UCSD-AML1 (cell line): ENCODE results near the gene PIP5K1B.

Experiments used
- DNase-seq: peaks from one replicate; lab custom pipeline; 2025; ENCODE audit not compliant: unreplicated experiment; lab: John Stamatoyannopoulos, UW

The PIP5K1B gene

DNA sequence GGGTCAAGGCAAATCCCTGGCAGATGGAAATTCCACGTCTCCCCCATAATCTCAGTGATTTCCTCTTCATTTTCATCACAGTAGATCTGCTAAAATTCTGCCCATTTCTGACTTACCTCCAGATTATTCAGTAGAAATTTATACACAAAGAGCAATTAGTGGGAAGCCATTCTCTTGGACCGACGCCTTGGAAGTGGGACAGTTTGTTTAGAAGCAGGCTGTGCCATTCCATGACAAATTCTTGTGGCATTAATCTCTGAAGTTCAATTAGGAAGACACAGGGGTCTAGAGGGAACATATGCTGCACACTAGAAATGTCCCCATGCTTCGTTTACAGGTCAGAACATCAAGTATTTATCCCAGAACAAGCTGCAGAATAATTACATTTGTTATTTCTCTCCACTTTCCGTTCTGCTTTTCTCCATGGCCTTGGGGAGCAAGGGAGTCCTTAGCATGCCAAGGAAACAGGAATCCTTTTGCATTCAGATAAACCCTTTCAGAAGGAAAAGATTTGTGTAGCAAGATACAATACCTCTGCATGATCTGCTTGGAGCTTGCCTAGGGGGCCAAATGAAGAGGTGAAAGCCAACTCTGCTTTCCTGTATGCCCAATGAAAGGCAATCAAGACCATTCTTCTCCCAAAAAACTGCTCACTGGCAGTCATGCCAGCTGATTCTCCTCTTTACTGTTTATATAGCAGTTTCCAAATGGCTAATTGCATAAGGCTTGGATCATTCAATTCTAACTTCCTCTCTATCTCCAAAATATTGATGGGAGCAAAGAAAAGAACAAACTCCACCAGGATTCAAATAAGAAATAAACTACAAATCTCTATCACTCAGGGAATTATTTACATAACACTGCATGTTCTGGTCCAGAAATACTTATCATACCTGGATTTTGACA is 311.4 kb downstream of the PIP5K1B start:
- DNase-seq = no peak

DNA sequence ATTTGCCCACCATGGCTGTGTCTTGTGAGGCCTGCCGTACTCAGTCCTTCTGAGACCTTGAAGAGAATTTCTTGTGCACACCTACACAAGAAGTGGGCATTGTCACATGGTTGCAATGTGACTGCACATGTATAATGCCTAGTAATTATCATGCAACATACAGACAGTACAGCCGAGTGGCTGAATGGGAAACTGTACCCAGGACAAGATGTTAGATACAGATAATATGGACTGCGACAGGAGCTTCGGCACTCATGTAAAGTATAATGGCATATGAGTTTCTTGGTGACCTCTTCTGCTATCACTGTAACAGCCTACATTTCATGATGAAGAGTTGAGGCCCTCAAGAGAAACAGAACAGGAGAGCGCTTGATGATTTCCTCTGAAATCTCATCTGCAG is 313.7 kb downstream of the PIP5K1B start:
- DNase-seq = no peak

GRCh38 chr9:69019808-69020207 is 314.8 kb downstream of the PIP5K1B start:
- DNase-seq = no peak

DNA sequence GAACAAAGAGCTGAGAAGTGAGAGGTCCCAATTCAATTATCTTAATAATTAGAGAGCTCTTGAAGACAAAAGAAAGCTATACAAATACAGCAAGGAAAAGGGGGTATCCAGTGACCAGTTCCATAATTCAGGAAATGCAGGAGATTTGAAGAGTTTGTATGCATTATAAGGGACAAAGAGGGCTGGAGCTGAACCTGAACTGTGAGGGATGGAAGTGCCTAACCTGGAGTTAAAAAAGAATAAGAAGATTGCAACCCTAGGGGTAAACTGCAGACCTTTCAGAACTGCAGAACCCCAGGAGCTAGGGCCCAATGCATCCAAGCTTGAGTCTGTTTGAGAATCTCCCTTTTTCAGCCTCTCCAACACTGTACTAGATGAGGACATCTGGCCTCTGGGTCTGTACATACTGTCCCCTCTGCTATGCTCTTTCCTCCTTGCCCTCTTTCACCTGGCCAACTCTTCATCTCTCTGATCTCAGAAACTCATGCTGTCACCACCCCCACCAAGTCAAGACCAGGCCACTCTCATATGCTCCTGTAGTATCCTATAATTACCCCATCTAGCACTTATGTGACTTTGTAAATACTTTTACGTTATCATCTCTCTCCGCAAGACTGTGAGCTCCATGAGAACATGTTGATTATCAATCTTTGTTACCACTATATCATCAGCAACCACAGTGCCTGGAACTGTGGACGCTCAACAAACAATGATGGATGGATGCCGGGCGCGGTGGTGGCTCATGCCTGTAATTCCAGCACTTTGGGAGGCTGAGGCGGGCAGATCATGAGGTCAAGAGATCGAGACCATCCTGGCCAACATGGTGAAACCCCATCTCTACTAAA is 315.5 kb downstream of the PIP5K1B start:
- no peak for DNase-seq

GRCh38 chr9:69023650-69024049 is 318.6 kb downstream of the PIP5K1B start:
- DNase-seq = no peak

GRCh38 chr9:69027355-69028097 is 322.5 kb downstream of the PIP5K1B start:
- DNase-seq = no peak

DNA sequence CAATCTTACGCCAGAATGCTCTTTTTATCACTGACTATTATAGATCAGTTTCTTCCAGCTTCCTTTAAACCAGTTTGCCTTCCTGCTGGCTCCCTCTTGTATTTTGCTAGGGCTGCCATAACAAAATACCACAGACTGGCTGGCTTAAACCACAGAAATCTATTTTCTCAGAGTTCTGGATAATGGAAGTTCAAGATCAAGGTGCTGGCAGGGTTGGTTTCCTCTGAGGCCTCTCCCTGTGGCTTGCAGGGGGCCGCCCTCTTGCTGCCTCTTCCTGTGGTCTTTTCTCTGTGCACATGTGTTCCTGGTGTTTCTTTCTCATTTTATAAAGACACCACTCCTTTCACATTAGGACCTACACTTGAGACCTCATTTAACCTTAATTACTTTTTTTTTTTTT is 323.7 kb downstream of the PIP5K1B start:
- DNase-seq = peak; percentile 77

GRCh38 chr9:69029535-69029934 is 324.5 kb downstream of the PIP5K1B start:
- DNase-seq = no peak

DNA sequence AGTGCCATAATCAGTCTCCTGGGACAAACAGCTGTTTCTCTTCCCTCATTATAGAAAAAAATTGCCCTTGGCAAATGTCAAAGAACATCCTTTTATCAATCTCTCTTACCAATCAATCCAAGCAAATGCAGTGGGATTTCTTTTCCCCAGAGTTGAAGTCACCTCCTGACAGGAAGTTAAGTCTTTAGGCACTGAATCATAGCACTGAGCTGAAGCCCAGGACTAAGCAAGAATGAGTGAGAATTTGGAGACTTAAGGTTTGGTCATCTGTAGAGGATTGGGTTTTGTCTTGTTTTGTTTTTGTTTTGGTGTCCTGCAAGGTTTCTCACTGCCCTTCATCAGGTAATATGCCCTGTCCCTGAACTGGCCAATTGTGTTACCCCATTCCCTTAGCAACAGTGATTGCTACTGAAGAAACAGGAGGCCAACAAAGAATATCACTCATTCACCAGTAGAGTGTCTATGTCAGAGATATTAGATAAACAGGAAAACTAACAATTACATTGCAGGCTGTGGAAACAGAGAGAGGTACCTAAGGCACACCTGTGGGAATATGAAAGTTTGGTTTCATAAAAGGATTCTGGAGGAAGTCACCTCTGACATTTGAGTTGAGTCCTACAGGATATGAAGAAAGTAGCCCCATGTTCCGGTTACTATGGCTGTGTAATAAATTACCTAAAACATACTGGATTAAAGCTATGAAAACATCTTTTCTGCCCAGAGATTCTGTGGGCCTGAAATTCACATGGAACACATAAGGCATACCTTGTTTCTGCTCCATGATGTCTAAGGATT is 326.0 kb downstream of the PIP5K1B start:
- DNase-seq = no peak

DNA sequence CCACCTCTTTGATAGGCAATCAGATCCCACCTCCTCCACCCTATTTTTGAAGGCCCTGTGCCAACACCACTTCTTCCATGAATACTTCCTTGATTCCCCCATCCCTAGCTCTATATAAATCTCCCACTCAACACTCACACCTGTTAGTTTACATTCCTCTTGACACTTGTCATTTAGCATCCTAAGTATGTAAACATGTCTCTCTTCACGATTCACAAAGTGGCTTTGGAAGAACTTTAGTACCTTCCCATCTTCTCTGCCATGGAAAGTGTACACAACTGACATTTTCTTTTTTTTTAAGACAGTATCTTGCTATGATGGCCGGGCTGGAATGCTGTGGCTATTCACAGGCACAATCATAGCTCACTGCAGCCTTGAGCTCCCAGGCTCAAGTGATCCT is 329.0 kb downstream of the PIP5K1B start:
- DNase-seq = no peak

DNA sequence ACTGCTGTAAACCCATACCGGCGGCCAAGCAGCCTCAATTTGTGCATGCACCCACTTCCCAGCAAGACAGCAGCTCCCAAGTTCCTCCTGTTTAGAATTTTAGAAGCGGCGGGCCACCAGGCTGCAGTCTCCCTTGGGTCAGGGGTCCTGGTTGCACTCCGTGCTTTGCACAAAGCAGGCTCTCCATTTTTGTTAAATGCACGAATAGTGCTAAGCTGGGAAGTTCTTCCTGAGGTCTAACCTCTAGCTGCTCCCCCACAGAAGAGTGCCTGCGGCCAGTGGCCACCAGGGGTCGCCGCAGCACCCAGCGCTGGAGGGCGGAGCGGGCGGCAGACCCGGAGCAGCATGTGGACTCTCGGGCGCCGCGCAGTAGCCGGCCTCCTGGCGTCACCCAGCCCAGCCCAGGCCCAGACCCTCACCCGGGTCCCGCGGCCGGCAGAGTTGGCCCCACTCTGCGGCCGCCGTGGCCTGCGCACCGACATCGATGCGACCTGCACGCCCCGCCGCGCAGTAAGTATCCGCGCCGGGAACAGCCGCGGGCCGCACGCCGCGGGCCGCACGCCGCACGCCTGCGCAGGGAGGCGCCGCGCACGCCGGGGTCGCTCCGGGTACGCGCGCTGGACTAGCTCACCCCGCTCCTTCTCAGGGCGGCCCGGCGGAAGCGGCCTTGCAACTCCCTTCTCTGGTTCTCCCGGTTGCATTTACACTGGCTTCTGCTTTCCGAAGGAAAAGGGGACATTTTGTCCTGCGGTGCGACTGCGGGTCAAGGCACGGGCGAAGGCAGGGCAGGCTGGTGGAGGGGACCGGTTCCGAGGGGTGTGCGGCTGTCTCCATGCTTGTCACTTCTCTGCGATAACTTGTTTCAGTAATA is 330.6 kb downstream of the PIP5K1B start, which contains the start of gene FXN:
Gene FXN, plus strand, starts transcription at position 315 of the 871 bp plus-strand sequence. Its CDS starts 31 bp downstream, at position 346.
- peak; percentile 88 for DNase-seq

DNA sequence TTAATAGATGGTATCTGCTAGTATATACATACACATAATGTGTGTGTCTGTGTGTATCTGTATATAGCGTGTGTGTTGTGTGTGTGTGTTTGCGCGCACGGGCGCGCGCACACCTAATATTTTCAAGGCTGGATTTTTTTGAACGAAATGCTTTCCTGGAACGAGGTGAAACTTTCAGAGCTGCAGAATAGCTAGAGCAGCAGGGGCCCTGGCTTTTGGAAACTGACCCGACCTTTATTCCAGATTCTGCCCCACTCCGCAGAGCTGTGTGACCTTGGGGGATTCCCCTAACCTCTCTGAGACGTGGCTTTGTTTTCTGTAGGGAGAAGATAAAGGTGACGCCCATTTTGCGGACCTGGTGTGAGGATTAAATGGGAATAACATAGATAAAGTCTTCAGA is 331.3 kb downstream of the PIP5K1B start:
- DNase-seq = no peak

DNA sequence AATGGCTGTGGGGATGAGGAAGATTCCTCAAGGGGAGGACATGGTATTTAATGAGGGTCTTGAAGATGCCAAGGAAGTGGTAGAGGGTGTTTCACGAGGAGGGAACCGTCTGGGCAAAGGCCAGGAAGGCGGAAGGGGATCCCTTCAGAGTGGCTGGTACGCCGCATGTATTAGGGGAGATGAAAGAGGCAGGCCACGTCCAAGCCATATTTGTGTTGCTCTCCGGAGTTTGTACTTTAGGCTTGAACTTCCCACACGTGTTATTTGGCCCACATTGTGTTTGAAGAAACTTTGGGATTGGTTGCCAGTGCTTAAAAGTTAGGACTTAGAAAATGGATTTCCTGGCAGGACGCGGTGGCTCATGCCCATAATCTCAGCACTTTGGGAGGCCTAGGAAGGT is 331.8 kb downstream of the PIP5K1B start:
- no peak for DNase-seq

- no peak for DNase-seq
These were observed 335.6 kb downstream of the PIP5K1B start for GRCh38 chr9:69040646-69041045.

DNA sequence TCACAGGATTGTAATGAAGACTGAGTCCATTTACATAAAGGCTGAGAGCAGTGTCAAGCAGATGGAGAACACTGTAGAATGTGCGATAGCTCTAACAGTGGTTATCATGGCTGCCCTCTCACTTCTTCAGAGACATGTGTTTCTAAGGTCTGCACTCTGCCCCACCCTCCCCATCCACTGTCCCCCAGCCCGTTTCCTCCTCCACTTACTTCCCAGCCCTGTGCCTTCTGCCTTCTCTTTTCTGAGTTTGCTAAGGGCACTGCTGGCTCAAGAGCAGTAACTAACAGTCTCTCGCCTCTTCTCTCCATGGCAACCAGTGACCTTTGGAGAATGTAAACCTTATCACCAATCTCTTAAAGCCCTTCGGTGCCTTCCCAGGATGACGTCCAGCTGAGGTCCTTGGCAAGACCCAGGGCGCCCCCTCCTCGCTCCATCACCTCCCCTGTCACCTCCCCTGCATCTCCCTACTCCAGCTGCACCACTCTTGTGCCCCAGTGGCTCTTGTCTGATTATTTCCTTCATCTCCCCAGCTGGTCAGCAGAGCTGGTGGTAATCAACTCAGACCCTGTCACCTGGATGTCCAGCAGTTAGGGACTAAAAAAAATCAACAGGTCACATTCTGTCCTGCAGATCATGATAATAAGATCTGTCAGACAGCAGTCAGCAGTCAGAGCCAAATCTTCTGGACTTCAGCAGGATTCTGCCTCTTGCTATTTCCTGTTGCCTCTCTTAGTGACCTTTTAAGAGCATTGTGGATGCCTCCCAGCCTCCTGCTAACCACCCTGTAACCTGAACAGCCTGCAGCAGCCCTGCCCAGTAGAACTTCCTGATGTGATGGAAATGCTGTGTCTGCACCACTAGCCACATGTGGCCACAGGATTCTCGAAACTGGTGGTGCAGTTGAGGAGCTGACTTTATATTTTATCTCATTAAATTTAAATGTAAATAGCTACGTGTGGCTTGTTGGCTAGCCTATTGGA is 339.5 kb downstream of the PIP5K1B start:
- peak; percentile 44 for DNase-seq

- no peak for DNase-seq
These were observed 340.8 kb downstream of the PIP5K1B start for GRCh38 chr9:69045821-69046220.

- DNase-seq = no peak
These were observed 341.7 kb downstream of the PIP5K1B start for GRCh38 chr9:69046723-69047122.

- peak; percentile 37 for DNase-seq
These were observed 342.3 kb downstream of the PIP5K1B start for GRCh38 chr9:69047371-69047770.
